GM21360 (cell line): Measurements from ENCODE around the gene STK35.

Source experiments
- ATAC-seq: cut with Tn5 transposase; IDR thresholded peaks from one replicate; pipeline ENCODE4 v1.9.1; 2021; ENCODE audit warnings: mild to moderate bottlenecking, moderate library complexity; ENCODE audit not compliant: unreplicated experiment

Gene STK35

DNA sequence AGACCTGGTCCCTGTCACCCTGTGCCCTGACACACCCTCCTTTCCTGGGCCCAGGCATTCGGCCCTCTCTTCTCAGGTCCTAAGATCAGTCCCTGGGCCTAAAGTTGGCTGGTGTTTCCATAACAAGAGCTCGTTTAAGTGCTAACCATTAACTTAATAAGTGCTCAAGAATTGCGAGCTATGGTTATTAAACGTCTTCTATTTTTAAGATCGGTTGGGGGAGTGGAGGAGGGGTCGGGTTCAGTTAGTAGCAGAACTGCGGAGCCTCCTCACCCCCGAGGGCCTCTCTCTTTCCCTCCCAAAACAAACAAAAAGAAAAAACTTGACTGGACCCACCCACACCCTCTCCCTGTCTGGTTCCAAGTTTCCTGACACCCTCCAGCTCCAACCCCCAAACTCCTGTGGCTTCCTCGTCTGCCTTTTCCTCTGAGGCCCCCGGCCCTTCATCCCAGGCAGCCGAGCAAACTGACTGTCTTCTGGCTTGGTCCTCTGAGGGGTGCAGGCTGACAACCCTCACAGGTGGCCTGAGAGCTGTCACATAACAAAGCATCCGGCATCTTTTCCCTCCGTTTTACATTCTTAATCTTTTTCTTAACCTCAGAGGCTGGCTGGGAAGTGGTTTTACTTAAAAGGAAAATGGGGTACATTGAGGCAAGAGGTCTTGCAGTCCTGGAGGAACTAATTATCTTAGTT is 2.0 kb downstream of the STK35 start:
- no peak for ATAC-seq

DNA sequence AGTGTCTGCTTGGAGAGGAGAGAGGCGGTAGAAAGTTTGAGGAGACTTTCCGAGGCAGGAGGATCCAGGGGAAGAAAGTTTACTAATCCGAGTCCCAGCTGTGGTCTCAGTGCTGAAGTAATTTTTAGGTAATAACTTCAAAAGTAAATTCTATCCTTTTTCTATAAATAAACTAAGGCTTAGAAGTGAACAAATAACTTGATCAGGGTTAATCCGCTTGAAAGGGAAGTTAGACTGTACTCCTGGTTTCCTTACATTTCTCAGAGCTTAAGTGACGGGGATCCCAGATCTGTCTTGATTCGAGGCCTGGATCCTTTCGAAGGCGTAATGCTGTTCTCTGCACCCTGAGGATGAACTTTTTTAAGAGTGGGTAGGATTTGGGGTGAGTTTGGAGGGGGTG is 2.6 kb downstream of the STK35 start:
- ATAC-seq: no peak

DNA sequence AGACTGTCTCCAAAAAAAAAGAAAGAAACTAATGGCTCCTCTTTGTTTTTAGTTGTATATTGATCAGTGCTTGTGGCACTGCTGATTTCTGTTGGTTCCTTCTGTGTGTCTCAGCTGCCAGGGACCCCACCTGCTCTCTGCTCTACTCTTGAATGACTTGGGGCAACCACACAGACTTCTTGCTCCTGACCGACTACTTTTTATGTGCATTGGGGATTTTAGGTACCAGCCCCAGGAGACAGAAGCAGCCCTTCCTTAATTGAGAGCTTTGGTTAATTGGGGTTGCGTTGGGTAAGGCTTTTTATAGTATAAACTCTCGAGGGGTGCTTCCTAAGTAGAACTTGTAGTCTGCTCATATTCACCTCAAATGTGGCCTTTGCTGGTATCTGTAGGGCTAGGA is 6.9 kb downstream of the STK35 start:
- no peak for ATAC-seq

DNA sequence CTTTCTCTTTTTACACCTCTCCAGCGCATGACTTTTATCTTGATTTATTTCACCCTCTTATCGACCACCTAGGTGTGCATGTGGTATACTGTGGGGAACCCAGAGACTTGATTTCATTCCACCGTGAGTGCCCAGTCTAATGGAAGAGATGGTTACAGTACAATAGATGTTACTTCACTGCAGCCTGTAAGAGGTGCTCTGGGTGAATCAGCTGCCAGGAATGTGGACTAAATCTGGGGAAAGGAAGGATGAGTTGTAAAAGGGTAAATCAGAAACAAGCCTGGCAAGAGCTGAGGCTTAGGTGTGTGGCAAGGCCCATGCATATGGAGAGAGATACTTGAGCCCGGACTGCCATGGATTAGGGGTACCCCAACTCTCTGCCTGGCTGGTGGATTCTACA is 7.4 kb downstream of the STK35 start:
- no peak for ATAC-seq

DNA sequence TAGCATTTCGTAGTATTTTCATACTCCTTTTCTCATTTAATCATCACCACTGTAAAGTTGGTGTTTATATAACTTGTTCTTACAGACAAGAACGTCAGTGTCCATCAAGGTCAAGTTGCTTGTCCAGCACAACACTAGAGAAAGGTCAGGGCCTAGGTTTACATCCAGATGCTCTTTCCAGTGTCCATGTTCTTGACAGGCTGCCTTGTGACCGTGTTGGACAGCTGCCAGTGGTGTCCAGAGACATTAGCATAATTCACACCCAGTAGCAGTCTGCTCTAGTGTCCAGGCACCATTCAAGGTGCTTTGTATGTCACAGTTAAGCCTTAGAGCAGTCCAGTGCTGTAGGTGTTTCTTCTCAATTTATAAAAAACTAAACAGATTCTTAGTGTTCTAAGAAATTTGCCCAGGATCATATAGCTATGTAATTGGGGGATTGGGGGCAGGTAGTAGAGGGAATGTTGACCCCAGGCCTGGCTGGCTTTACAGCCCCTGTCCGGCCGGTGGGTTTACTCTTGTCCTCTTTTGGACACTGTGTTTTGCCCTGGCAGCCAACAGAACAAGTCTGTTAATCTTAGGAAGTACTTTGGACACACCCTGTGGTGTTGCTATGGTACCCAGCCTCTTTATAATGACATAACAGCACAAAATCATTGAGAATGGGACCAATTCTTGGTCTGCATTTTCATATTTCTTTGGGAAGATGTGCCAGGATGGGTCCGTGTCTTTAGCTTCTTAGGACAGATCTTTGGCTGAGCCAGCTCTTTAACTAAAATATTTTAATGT is 8.0 kb downstream of the STK35 start:
- no peak for ATAC-seq

DNA sequence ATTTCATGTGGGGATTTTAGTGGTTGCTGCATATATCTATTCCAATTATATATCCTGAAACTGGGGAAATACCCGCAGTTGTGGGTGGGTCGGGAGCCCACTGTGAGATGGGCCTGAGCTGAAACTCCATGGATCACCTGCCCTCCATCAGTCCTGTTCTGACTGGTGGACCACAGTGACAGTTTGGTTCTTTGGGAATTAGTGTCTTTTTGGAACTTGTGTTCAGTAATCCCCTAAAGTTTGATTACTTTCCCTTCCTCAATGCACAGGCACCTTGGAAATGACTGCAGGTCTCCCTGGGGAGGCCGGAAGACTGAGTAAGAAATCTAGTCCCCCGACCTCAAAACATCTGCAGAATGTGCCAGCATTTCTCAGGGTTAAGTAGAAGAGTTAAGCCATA is 11.3 kb downstream of the STK35 start:
- ATAC-seq: no peak

DNA sequence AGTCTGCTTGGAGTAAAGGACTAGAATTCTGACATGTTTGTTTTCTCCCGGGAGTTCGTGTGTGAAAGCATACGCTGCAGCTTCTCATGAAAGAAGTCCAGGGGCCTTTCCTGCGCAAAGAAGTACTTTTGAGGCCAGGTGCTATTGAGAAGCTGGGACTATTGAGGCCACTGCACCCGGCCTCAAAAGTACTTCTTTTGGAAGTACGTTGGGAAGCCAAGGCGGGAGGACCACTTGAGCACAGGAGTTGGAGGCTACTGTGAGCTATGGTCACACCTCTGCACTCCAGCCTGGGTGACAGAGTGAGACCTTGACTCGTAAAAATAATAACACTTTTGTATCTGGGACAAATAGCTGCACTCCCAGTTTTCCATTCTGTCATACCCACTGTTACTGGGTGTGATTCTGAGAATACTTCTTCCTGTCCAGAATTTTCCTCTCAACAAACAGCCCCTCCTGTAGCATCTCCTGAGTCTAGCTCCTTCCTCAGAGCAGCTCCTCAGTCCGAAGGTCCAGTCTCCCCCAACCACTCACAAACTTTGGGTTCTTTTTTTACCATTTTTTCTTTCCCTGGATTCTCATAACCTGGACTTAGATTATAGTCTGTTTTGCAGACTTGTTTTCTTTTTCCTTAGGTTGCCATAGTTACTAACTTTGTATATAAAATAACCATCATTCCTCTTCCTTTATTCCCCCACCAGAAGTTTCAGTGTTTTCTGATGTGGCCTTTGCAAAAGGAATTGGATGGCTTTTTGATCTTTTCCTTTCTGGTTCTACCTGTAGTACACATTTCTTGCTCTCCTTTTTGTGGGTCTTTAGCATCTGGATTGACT is 12.7 kb downstream of the STK35 start:
- ATAC-seq: no peak

DNA sequence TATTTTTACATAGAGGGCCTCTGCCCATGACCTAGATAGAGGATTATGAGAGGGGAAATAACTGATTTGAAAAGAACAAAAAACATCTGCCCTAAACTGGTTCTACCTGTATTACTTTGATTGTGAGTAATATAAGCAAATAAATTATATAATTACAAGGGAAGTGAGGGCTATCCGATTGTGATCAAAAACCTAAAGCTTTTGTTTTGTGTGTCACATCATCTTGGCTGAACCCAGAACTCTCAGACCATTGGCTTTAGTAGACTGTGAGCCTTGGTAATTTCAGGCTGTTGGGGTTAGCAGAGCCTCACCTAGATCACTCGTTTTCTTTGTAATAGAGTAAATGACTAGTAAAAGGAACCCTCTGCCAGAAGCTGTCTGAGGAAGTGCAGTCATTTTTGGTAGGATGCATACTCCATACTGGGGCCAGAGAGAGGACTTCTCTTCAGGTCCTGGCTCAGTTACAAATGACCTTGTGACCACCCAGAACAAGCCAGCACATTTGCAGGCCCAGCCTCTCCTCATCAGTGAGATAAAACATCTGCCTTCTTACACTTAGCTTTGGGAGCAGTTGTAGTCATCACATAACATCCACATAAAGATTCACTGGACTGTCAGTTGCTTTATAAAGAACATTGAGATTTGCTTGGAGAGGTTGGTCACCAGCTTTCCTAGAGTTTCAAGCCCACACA is 13.5 kb downstream of the STK35 start:
- ATAC-seq: no peak

DNA sequence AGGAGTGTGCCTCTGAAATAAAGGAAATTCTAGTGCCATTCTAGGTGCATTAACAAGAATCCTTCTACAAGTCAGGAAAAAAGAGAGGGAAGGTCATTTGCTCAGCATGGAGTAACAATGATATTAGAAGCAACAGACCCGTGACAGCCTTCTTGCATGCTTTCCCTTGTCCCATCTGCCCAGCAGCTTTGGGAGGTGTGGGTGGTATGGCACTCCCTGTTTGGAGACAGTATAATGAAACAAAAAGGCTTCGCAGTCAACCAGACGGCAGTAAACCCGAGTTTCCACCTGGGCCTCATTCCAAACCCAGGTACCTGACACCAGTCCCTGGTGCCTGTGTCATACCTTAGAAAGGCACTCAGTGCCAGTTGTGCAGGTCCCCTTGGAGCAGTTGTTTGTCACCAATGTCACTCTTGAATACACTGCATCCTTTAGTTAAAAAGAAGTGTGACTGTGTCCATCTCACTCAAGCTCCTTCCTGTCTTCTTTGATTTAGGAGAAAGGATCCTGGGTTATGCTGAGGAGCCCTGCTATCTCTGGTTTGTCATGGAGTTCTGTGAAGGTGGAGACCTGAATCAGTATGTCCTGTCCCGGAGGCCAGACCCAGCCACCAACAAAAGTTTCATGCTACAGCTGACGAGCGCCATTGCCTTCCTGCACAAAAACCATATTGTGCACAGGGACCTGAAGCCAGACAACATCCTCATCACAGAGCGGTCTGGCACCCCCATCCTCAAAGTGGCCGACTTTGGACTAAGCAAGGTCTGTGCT is 14.7 kb downstream of the STK35 start:
- ATAC-seq: no peak

DNA sequence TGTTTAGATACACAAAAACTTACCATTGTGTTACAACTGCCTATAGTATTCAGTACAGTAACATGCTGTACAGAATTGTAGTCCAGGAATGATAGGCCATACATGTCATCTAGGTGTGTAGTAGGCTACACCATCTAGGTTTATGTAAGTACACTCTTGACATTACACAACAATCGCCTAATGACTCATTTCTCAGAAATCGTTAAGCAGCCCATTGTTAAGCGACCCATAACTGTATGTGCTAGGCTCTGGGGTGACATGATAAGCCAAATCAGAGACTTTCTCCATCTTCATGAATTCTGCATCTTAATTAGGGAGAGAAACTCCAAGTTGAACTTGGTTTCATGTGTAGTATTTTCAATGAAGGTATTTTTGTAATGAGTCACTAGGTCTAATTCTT is 17.2 kb downstream of the STK35 start:
- no peak for ATAC-seq

DNA sequence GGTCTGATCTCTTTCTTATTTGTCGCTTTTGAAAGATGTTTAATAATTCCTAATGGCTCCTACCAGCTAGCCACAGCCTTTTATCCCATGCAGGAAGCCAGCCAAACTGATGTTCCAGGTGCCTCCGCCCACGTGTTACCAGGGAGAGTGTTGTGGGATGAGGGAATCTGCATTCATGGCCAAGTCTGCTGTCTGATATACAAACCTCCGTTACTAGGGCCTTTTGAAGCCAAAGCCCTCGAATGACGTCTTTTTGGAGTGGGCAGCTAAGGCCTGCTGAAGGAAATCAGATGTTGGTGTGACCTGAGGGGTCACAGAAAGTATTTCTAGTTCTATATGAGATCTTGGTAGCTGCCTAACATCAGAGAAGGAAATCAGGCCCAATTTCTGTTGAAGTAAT is 21.3 kb downstream of the STK35 start:
- ATAC-seq: no peak

DNA sequence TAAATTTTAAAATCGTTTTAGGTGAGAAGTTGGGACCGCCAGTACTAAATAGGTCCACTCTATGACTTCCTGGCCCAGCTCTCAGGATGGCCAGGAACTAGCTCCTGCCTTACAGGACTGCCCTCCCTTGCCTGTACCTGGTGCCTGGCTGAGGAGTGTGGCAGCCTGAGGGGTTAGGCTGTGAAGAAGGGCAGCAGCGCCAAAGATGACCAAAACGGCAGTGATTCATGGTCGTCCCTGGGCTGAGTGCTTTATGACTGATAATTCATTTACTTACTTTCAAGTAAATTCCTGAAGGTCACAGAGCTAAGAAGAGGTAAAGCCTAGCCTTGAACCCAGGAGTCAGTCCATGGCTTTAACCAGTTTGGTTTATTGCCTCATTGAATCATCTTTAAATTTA is 22.1 kb downstream of the STK35 start:
- ATAC-seq: no peak

DNA sequence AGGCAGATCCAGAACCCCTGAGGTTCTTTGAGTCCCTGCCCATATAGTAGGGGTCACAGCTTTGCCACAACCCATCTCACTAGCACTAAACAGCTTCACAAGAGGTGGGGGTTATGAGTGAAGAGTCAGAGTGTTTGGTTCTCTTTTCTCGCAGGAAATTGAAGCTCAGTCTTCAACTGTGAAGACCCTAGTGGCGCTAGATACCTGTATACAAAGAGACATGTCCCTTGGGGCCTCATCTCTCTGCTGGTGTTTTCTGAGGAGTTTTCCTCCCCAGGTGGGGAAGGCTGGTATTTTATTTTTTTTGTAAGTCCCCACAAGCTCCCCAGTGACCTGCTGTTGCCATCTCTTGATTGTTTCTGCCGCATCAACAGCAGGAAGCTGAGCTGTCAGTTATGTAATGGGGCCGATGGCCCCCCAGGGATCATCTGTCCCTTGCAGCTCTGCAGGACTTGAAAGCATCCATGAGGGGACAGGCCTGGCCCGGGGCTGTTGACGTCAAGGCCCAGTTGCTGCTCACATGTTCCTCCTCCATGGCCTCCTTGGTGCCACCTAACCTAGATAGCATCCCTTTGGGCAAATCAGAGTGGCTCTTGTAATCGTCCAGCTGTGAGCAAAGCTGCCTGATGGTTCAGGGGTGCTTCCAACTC is 23.1 kb downstream of the STK35 start:
- no peak for ATAC-seq

DNA sequence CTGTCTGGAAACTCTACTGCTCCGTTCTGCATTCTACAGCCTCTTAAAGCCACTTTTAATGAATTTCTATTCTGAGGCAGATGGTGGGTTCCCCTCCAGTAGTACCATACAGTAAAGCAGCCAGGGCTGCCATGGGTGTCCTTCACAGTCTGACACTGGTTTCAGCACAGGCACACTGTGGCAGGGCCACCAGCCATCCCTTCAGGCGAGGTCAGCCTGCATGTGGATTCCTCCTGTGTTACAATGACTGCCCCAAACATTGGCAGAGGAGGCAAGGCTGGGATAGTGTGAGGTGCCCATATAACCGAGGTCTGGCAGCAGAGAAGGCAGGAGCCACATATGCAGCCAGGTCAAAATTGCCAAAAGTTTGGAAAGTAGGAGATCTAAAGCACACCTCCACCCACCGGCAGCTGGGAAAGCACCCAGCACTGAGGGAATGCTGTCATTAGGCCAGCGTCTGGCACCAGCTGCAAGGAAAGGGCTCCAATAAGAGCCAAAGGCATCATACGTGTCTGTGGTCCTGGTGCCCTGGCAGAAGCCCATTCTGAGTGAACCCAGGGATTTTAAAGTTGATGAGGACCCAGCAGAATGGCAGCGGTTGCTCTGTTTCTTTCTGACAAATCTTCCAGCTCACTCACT is 24.0 kb downstream of the STK35 start:
- no peak for ATAC-seq

DNA sequence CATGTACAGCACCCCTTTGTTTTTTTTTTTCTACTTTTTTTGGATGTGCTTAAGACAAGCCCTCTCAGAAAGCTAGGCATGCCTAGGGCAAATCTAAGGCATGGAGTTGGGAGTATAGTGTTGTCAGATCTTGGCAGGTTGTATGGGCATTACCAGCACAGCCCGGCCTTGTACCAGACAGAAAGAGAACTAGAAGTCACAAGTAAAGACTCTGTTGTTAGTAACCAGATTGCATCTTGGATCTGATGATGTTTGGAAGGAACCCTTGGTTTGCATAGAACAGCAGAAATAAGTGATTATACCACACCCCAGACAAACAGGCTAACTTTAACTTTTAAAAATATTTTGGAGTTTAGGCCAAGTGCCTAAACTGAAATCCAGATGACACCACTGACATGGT is 25.6 kb downstream of the STK35 start:
- no peak for ATAC-seq

DNA sequence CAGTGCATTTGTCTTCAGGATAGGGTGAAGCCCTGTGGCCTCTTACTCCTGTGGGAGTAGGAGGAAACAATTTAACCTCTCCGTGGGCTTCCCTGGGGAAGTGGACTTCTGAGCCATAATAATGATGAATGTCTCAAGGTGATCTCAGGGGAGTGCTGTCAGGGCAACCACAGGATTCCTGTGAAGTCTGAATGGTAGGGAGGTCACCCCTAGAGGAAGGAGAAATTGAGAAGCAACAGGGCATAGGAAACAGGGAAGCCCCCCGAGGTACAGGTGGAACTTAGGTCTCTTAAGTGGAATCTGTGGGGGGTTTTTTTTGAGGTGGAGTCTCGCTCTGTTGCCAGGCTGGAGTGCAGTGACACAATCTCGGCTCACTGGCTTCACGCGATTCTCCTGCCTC is 26.9 kb downstream of the STK35 start:
- no peak for ATAC-seq

DNA sequence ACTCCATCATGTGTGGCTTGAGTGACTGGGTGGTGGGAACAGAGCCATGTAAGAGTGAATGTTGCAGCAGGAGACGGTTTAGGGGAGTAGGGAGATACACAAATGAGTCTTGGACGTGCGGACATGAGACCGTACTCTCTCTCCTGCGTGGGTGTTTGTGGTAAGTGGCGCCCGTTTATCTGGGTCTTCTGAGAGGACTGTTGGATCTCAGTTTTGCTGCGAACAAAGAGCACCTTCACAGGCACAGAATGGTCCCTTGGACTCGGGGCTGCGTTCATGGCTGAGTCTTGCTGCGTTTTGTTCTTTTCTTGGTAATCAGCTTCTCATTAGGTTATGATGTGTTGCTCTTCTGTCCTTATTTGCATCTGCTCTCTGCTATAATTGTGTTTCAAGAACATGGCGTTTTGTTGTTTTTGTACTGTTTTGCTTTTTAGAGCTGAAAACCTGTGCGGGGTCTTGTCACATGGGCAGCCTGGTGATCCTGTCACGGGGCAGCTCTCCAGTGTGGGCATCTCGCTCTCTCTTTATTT is 28.5 kb downstream of the STK35 start:
- ATAC-seq: no peak

DNA sequence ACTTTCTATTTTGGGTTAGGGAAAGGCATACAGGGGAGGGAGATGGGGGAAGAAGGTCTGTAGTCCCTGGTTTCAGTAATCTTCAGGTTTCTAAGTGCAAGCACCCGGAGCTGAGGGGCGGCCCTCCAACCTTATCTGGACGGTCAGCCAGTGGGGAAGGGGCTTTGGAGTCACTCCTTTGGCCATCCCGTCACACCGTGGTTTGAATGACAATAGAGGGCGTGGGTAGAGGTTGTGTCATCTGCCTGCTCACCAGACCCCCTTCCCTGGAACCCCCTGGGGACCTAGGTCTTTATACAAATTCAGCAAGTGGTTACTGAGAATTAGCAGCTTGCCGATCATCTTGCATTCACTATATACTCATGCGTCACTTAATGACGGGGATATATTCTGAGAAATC is 29.1 kb downstream of the STK35 start:
- no peak for ATAC-seq

DNA sequence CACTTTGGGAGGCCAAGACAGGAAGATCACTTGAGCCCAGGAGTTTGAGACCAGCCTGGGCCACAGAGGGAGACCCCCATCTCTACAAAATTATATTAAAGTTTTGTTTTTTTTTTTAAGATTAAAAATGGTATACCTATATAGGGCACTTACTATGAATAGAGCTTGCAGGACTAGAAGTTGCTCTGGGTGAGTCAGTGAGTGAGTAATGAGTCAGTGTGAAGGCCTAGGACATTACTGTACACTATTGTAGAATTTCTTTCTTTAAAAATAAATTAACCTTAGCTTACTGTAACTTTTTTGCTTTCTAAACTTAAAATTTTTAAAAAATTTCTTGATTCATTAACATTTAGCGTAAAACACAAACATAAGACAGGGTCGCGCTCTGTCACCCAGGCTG is 29.7 kb downstream of the STK35 start:
- ATAC-seq: no peak
